Activated CD4-positive, alpha-beta T cell treated with anti-CD3 and anti-CD28 coated beads, Interleukin-2, Interleukin-4, amounts not matched to agents 100 ng/mL and 50 ng/mL, durations not matched to agents 16 hours and 8 hours (primary cell): ENCODE data around the gene KIAA1217.
"Not testable (repeated sequence)": the region's sequence is repeated elsewhere in the genome, so short reads cannot be mapped to it uniquely, and the experiment has no call there.

Experiments
- DNase-seq: peaks from one replicate; pipeline ENCODE4 v3.0.0-alpha.2; 2020; ENCODE audit warnings: low spot score

KIAA1217 gene

GRCh38 chr10:24442234-24442633, 233.3 kb downstream of the KIAA1217 start:
- DNase-seq, result no peak

GRCh38 chr10:24442641-24443174, 233.8 kb downstream of the KIAA1217 start:
- not testable (repeated sequence) for DNase-seq

DNA sequence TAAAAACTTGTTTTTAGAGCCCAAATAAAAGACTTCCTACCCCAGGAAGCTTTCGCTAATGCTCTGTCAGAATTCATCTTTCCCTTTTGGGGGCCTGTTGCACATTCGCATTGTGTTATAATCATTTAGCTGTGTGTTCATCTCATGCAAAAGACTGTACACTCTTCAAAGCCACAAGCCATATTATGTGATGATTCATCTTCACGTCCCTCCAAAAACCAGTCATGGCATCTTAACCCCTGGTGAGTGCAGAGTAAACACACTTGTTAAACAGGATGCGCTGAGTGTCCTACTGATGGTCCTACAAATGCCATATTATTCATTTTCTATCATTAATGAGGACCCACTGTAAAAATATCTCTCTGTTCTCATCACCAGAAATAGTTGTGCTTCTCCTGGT, 235.4 kb downstream of the KIAA1217 start:
- DNase-seq, result peak; percentile 52

GRCh38 chr10:24445958-24446357, 237.0 kb downstream of the KIAA1217 start:
- DNase-seq, result not testable (repeated sequence)

GRCh38 chr10:24446739-24447138, 237.8 kb downstream of the KIAA1217 start:
- no peak for DNase-seq

GRCh38 chr10:24448351-24448999, 239.5 kb downstream of the KIAA1217 start:
- DNase-seq, result no peak

GRCh38 chr10:24449321-24449740, 240.4 kb downstream of the KIAA1217 start:
- DNase-seq, result peak; percentile 52

DNA sequence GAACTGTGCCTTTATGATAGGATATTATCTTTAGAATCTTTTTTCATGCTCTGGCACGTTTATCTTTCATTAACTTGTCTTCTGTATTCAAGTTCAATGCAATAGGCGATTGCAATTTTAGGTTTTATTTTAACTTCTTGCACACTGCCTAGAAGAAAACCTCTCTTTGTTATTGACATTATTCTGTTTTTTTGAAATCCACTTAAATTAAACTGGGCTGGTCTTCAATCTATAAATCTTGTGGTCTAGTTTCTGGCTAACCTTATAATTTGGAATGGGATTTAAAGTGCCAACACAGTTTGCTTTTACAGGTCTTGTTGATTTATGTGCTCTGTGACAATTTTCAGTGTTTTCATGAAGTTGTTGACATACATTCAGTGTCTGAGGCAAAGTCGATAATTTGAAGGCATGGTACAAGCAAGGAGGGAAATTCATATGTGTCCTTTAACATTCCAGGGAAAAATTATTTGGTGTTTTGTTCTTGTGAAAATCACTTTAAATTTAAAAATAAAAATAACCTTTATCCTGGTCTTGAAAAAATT, 240.9 kb downstream of the KIAA1217 start:
- no peak for DNase-seq

DNA sequence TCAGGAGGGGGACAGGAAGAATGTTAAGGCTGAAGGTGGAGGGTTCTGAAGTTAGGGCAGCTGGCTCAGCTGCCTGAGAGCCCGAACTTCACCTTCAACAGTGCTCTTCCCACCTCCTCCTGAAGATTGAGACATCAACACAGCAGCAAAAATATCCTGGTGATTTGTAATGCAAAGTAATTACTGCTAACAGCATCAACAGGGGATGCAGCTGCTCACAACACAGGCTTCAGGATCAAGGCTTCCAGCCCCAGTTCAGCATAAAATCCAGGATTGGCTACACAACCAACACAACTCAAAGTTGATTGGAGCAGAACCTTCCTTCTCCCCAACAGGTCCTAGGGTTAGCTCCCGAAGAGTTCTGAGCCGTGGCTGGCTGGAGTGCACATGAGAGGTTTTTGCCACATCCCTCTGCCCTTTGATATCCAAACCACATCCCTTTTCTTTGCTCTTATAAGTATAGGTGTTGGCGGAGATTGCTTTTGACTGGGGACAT, 242.4 kb downstream of the KIAA1217 start:
- no peak for DNase-seq

- no peak for DNase-seq
These were observed 243.1 kb downstream of the KIAA1217 start for GRCh38 chr10:24452030-24452429.

DNA sequence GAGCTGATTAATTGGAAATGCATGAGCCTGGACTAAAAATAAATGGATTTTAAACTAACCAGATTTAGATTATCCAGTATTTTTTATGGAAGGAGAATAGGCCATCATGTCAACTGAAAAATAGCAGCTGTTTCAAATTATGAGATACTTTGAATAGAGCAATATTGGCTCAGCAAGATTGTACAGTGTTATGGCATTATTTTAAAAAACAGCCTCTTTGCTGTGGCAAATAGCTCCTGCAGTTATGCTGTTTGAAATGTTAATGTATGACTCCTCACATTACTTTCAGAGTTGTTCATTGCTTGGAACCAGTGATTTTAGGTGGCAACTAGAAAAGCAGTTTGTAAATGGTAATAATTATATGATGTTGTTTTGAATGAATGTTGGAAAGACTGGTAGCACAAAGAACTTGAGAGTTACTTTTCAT, 244.5 kb downstream of the KIAA1217 start:
- DNase-seq, result no peak

GRCh38 chr10:24453973-24454372, 245.0 kb downstream of the KIAA1217 start:
- DNase-seq, result no peak

DNA sequence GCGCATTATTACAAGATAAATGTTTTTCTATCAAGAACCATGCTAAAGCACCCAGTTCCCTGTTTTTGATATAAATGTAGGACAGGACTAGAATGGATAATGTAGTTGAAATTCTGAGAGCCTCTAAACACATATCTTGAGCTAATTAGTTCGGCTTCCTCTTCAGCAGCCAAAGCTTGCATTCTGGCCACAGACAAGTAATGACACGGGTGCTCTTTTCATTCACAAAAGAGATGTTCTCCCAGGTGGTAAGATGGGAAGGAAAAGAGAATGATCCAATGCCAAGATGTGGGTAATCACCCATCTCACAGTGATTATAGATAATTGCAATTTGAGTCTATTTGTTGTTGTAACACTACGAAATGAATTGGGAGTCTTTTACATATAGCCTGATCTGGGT, 246.5 kb downstream of the KIAA1217 start:
- DNase-seq, result no peak

DNA sequence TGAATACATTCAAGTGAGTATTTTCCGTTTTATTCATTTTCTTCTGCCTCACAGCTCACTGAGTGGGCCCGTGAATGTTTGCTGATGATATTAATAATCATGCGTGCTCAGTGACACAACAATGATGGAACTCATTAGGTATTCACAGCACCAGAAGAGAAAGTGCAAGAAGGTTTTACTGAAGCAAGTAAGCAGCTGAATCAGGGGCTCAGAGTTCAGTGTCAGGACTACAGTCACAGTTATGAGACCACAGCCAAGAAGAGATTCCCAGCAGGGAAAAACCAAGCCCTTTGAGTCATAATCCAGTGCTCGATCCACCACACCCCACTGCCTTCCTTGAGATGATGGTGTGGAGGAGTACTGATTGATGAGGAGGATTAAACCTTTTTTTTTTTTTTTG, 247.4 kb downstream of the KIAA1217 start:
- no peak for DNase-seq

DNA sequence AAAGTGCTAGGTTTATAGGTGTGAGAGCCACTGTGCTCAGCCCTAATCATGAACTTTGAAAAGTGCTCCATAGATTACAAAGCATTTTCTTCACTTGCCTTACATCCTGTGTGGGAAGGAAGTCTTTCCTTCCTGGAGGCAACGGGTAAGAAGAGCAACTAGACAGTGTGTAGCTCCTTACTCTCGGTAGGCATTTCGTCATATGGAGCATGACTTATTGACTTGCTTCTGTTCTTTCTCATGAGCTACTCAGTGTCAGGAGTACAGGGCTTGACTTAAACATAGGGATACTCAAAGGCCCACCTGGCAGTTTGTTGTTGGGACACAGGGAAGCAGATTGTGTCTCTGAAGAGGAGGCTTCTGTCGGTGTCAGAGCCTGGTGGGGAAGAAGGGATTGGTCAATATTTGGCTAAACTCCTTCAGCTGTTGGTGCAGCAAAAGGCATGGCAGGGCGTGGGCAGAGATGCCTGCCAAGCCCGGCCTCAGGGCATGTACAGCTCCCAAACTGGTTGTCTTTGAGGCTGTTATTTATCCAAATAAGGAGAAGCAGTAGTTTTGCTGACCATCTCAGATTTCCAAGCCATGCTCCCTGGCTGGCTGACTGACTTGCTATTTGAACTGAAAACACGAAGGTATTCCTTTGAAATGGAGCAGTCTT, 248.9 kb downstream of the KIAA1217 start:
- DNase-seq, result no peak

DNA sequence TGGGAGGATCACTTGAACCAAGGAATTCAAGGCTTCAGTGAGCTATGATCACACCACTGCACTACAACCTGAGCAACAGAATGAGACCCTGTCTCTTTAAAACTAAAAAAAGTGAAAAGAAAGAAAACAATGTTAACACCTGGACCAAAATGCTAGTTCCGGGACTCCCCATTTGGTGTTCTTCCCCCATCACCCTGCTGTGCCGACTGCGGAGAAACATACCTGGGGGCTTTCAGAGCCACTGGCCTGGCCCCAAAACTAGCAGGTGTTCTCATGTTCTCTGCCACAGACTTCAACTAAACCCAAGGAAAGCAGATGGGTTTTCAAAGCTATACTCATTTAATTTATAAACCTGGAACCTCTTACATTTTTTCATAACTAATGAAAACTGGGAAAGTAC, 250.9 kb downstream of the KIAA1217 start:
- no peak for DNase-seq

DNA sequence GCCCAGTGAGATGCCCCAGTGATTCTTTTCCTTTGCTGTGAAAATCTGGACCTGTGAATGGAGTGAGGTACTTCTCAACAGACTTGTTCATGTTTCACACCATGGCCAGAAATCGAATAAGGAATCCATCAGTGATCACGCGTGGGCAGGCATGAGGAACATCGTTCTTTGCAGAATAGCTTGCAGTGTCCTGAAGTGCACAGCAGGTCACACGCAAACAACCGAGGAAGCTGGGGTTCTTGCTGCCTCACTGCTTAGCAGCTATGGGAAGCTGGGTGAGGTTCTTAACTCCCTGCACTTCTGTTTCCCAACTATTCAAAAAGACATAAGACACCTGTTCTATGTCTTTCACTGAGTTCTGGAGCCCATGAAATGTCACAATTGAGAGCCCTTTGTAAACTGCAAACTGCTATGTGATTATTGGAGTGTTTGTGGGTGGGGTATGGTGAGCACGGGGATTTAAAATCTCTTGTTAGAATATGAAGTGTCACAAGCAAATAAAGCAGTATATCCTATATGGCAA, 253.4 kb downstream of the KIAA1217 start:
- DNase-seq, result no peak

GRCh38 chr10:24462889-24463552, 254.1 kb downstream of the KIAA1217 start:
- no peak for DNase-seq

DNA sequence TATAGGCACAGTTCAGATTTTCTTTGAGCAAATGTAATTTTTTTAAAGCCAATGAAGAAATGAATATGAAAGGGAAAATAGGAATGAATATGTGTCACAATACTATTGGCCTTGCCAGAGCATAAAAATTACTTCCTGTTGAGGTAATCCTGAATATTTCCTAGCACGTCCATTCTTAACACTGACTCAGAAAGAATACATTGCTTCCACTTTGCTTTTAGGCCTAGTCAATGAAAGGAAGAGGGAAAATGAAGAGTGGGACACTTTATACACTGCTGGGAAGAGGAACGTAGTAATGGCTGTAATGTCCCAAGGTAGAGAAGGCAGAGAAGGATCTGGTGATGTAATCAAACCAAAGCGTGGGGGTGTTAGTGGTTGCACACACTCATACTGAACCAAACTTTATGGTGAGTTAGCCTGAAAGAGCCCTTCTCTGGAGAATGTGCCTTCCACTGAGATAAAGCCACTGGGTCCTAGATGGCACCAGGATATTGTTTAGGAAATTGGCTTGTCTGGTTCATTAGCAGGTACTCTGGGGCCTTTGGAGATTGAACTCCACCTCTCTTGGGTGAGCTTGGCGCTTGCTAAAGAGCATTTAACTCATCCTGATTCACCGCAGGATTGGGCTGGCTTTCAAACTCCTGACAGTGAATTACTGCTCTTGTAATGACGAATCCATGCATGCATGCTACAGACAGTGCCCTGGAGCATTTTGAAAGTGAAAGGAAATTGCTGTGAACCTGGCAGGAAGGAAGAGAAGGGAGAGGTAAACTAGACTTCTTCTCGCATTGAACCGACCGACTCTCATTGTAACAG, 254.9 kb downstream of the KIAA1217 start:
- peak; percentile 79 for DNase-seq

DNA sequence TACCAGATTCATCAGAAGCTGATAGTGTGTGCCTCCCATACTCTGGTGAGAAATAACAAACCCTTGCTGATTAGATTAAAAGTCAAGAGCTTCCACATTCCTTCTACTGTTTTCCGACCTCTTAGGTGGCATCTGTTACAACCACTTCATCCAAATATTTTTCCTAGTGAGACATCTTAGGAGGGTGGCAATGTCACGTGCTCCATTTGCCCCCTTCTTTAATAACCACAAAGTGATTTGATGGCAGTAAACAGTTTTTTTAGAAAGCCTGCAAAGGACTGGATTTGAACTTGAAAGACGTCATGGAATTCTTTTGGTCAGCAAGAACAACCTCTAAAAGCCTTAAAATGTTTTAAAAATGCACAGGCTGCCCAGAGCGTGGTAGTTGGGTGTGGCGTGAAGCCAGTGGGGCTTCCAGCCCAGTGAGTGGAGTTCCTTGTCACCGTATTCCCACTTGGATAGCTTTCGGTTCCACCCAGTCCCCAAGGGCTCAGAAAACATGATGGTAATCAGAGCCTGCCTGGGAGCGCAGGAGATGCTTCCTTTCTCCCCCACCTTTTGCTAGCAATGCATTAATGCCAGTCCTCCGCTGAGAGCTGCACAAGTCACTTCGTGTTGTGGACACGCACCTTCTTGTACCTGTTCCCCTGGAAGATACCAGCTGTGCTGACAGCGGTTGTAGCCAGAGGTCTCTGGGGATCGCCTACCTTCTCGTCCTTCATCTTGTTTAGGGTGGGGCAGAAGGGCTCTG, 256.4 kb downstream of the KIAA1217 start:
- DNase-seq, result no peak
